Trophoblast cell (in vitro differentiated cells and primary cell): ENCODE data around the gene TWIST2. TPM values are rescaled to one million over a fixed set of nuclear protein-coding genes. Genes with fewer than 3 reads are reported as not detected.

Experiments used
- DNase-seq, 2 donors: peaks; one replicate each; pipeline ENCODE4 v3.0.0-alpha.2; 2016
- H2AFZ ChIP-seq: 2 replicates; pipeline ENCODE4 v1.6.1; 2013; ENCODE audit warnings: low read length, moderate library complexity, mild to moderate bottlenecking; ENCODE audit not compliant: insufficient read depth, poor library complexity
- H2AK5ac ChIP-seq: 2 replicates; pipeline ENCODE4 v1.6.1; 2013; ENCODE audit warnings: mild to moderate bottlenecking, low read length
- H2BK120ac ChIP-seq: 2 replicates; pipeline ENCODE4 v1.6.1; 2013; ENCODE audit warnings: low read length, mild to moderate bottlenecking, moderate library complexity; ENCODE audit not compliant: insufficient read depth, poor library complexity
- H2BK12ac ChIP-seq: 2 replicates; pipeline ENCODE4 v1.6.1; 2013; ENCODE audit warnings: mild to moderate bottlenecking, low read length, moderate library complexity
- H2BK5ac ChIP-seq: 2 replicates; pipeline ENCODE4 v1.6.1; 2013; ENCODE audit warnings: low read length, low read depth, moderate library complexity, mild to moderate bottlenecking; ENCODE audit not compliant: poor library complexity
- H3K14ac ChIP-seq: 2 replicates; pipeline ENCODE4 v1.6.1; 2013; ENCODE audit warnings: mild to moderate bottlenecking, low read length
- H3K18ac ChIP-seq: 2 replicates; pipeline ENCODE4 v1.6.1; 2013; ENCODE audit warnings: mild to moderate bottlenecking, low read length
- H3K23ac ChIP-seq: 2 replicates; pipeline ENCODE4 v1.6.1; 2013; ENCODE audit warnings: low read length
- H3K27ac ChIP-seq: 2 replicates; pipeline ENCODE4 v1.5.1; 2013; ENCODE audit warnings: low read depth, mild to moderate bottlenecking, inconsistent platforms, low read length, moderate library complexity
- H3K27me3 ChIP-seq: 2 replicates; pipeline ENCODE4 v1.6.1; 2013; ENCODE audit warnings: inconsistent platforms, mild to moderate bottlenecking, low read length, moderate library complexity; ENCODE audit not compliant: insufficient read depth
- H3K36me3 ChIP-seq, 2 experiments: 1 replicate in 1 of 2; 2 replicates in 1 of 2; pipeline ENCODE4 v1.6.1; 2013; ENCODE audit warnings: low read length in 2 of 2, mild to moderate bottlenecking in 2 of 2, moderate library complexity in 1 of 2; ENCODE audit not compliant: insufficient read depth in 2 of 2, control insufficient read depth in 1 of 2
- H3K4ac ChIP-seq: 2 replicates; pipeline ENCODE4 v1.6.1; 2013; ENCODE audit warnings: low read depth, mild to moderate bottlenecking, low read length, moderate library complexity
- H3K4me1 ChIP-seq, 2 experiments: 1 replicate in 1 of 2; 2 replicates in 1 of 2; pipeline ENCODE4 v1.6.1; 2013; ENCODE audit warnings: low read length in 2 of 2, mild to moderate bottlenecking in 2 of 2, moderate library complexity in 1 of 2; ENCODE audit not compliant: insufficient read depth in 2 of 2, control insufficient read depth in 1 of 2
- H3K4me2 ChIP-seq: 2 replicates; pipeline ENCODE4 v1.6.1; 2013; ENCODE audit warnings: inconsistent platforms, mild to moderate bottlenecking, low read length, moderate library complexity
- H3K4me3 ChIP-seq: 2 replicates; pipeline ENCODE4 v1.5.1; 2013; ENCODE audit warnings: mild to moderate bottlenecking, low read depth, low read length, inconsistent platforms
- H3K79me1 ChIP-seq: one replicate; pipeline ENCODE4 v1.6.1; 2013; ENCODE audit warnings: low read length
- H3K79me2 ChIP-seq: 2 replicates; pipeline ENCODE4 v1.6.1; 2013; ENCODE audit warnings: low read length, mild to moderate bottlenecking; ENCODE audit not compliant: control insufficient read depth, insufficient read depth, poor library complexity
- H3K9ac ChIP-seq: 2 replicates; pipeline ENCODE4 v1.6.1; 2013; ENCODE audit warnings: mild to moderate bottlenecking, low read length
- H3K9me3 ChIP-seq: 2 replicates; pipeline ENCODE4 v1.6.1; 2013; ENCODE audit warnings: low read depth, mild to moderate bottlenecking, control low read depth, inconsistent platforms, low read length; ENCODE audit not compliant: insufficient read depth
- H4K12ac ChIP-seq: 2 replicates; pipeline ENCODE4 v1.6.1; 2013; ENCODE audit warnings: low read depth, mild to moderate bottlenecking, low read length, moderate library complexity
- H4K8ac ChIP-seq: 2 replicates; pipeline ENCODE4 v1.6.1; 2013; ENCODE audit warnings: low read depth, mild to moderate bottlenecking, low read length, moderate library complexity
- H4K91ac ChIP-seq: one replicate; pipeline ENCODE4 v1.6.1; 2013; ENCODE audit warnings: low read depth, mild to moderate bottlenecking, low read length, moderate library complexity
- WGBS: extraction: QIAGEN DNeasy Blood & Tissue Kit; methylation state at CpG from one replicate; pipeline ENCODE4 v1.1.7; 2013; ENCODE audit warnings: missing lambda C conversion rate; ENCODE audit not compliant: insufficient read length, insufficient coverage; ENCODE audit errors: extremely low coverage; 5-methylcytosine and 5-hydroxymethylcytosine counted together
- polyA plus RNA-seq: library from polyadenylated mRNA; stranded (reverse); fragments of 200-250 nt; gene quantifications from 2 replicates; pipeline ENCODE4 v1.2.3, GENCODE V29; 2013

The TWIST2 gene
- 26.0 and 27.7 TPM in 2 replicates for polyA plus RNA-seq

DNA sequence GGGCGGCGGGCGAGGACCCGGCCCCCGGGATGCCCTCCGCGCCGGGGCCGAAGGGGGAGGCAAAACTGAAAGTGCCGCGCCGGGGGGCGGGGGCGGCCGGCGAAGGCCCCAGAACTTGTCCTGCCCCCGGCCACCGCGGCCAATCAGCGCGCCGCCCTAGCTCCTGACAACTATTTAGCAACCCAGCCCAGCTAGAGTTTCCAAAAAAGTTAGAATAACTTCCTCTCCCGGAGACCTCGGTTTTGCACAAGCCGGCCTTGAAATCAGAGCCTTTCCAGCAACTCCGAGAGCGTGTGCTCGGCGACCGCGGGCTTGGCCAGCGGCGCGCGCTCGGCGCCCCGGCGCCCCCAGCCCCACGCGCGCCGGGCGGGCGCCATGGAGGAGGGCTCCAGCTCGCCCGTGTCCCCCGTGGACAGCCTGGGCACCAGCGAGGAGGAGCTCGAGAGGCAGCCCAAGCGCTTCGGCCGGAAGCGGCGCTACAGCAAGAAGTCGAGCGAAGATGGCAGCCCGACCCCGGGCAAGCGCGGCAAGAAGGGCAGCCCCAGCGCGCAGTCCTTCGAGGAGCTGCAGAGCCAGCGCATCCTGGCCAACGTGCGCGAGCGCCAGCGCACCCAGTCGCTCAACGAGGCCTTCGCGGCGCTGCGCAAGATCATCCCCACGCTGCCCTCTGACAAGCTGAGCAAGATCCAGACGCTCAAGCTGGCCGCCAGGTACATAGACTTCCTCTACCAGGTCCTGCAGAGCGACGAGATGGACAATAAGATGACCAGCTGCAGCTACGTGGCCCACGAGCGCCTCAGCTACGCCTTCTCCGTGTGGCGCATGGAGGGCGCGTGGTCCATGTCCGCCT lies at the start of gene TWIST2:
TWIST2 (plus strand) TSS at position 245 of the 850 bp plus-strand sequence; CDS start at position 376, 131 bp downstream.
- no CpG with 5 or more reads among the region's 90 CpGs for WGBS
- peaks cover 2% of the 10 kb centered on the region for H3K9me3 ChIP-seq
- H2AFZ ChIP-seq: peak within 1 kb of the TSS; percentile 62
- H3K14ac ChIP-seq: no peak within 1 kb of the TSS
- peak within 1 kb of the TSS; percentile 59 for H3K4me3 ChIP-seq
- no peak within 1 kb of the TSS for H3K27ac ChIP-seq
- no peaks in the 10 kb centered on the region for H3K79me1 ChIP-seq
- H4K91ac ChIP-seq: no peak within 1 kb of the TSS
- H3K9ac ChIP-seq: no peak within 1 kb of the TSS
- H3K79me2 ChIP-seq: no peaks in the 10 kb centered on the region
- peaks cover 44% of the 10 kb centered on the region for H3K27me3 ChIP-seq
- H3K23ac ChIP-seq: no peak within 1 kb of the TSS
- H4K8ac ChIP-seq: no peak within 1 kb of the TSS
- H3K4me1 ChIP-seq: peaks cover 10 to 13% of the 10 kb centered on the region in 2 experiments
- peak in 1 of 2 donors; percentile 15 for DNase-seq
- H2BK12ac ChIP-seq: no peak within 1 kb of the TSS
- no peaks in the 10 kb centered on the region for H3K36me3 ChIP-seq
- no peak within 1 kb of the TSS for H2AK5ac ChIP-seq
- no peak within 1 kb of the TSS for H3K4ac ChIP-seq
- H2BK120ac ChIP-seq: no peak within 1 kb of the TSS
- H3K18ac ChIP-seq: no peak within 1 kb of the TSS
- peak within 1 kb of the TSS; percentile 67 for H3K4me2 ChIP-seq
- no peak within 1 kb of the TSS for H2BK5ac ChIP-seq
- no peak within 1 kb of the TSS for H4K12ac ChIP-seq

DNA sequence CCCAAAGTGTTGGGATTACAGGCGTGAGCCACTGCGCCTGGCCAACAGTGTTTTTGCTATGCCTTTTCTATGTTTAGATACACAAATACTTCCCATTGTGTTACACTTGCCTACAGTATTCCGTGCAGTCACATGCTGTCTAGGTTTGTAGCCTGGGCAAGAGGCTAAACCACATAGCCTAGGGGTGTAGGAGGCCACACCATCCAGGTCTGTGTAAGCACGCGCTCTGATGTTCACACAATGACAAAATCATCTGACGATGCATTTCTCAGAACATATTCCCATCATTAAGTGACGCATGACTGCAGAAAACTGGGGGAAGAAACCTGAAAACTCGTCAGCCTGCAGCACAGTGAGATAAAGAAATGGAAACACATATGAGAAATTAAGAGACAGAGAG lies 46.1 kb upstream of the TWIST2 start:
- H3K14ac ChIP-seq: no peak overlapping the region
- no peak overlapping the region for H3K23ac ChIP-seq
- H3K4ac ChIP-seq: no peak overlapping the region
- no peak overlapping the region for H2BK120ac ChIP-seq
- no peak overlapping the region for H3K9ac ChIP-seq
- H3K9me3 ChIP-seq: peaks cover 13% of the 10 kb centered on the region
- no peak overlapping the region for H3K4me3 ChIP-seq
- H3K18ac ChIP-seq: no peak overlapping the region
- H3K27me3 ChIP-seq: no peaks in the 10 kb centered on the region
- H2AFZ ChIP-seq: no peak overlapping the region
- no CpG with 5 or more reads among the region's 8 CpGs for WGBS
- H3K4me2 ChIP-seq: no peak overlapping the region
- no peak overlapping the region for H4K8ac ChIP-seq
- no peaks in the 10 kb centered on the region for H3K79me1 ChIP-seq
- H3K79me2 ChIP-seq: no peaks in the 10 kb centered on the region
- no peaks in the 10 kb centered on the region for H3K36me3 ChIP-seq
- H2BK12ac ChIP-seq: no peak overlapping the region
- no peak for DNase-seq
- no peak overlapping the region for H2AK5ac ChIP-seq
- no peaks in the 10 kb centered on the region for H3K4me1 ChIP-seq
- no peak overlapping the region for H3K27ac ChIP-seq
- H4K12ac ChIP-seq: no peak overlapping the region
- no peak overlapping the region for H4K91ac ChIP-seq
- H2BK5ac ChIP-seq: no peak overlapping the region

DNA sequence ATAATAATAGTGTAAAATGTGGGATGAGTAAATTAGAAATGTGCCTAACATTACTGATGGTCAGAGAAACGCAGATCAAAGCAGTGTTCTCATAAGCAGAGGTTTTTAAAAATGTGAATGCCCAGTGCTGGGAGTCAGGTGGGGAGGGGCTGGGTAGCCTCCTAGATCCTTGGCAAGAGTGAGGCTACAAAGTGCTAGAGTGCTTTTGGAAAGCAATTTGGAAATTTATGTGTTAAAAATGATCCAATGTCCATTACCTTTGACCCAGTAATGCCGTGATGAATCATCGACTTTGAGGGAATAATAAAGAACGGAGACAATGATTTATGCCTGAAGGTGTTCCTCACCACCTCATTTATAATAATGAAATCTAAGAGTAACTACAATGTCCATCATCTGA lies 44.9 kb upstream of the TWIST2 start:
- Histone ChIP-seq H3K27me3 (no peaks in the 10 kb centered on the region), H3K27ac (no peak overlapping the region), H2AK5ac (no peak overlapping the region), H3K23ac (no peak overlapping the region), H3K4me1 (no peaks in the 10 kb centered on the region), H2BK12ac (no peak overlapping the region), H3K4ac (no peak overlapping the region), H3K36me3 (no peaks in the 10 kb centered on the region), H3K14ac (no peak overlapping the region), H4K12ac (no peak overlapping the region), H3K79me2 (no peaks in the 10 kb centered on the region), H3K79me1 (no peaks in the 10 kb centered on the region), H3K4me2 (no peak overlapping the region), H2BK5ac (no peak overlapping the region), H2AFZ (no peak overlapping the region), H4K91ac (no peak overlapping the region), H2BK120ac (no peak overlapping the region), H4K8ac (no peak overlapping the region), H3K9ac (no peak overlapping the region), H3K4me3 (no peak overlapping the region), H3K9me3 (peaks cover 12% of the 10 kb centered on the region), H3K18ac (no peak overlapping the region)
- no peak for DNase-seq
- WGBS: no CpG with 5 or more reads among the region's 4 CpGs

DNA sequence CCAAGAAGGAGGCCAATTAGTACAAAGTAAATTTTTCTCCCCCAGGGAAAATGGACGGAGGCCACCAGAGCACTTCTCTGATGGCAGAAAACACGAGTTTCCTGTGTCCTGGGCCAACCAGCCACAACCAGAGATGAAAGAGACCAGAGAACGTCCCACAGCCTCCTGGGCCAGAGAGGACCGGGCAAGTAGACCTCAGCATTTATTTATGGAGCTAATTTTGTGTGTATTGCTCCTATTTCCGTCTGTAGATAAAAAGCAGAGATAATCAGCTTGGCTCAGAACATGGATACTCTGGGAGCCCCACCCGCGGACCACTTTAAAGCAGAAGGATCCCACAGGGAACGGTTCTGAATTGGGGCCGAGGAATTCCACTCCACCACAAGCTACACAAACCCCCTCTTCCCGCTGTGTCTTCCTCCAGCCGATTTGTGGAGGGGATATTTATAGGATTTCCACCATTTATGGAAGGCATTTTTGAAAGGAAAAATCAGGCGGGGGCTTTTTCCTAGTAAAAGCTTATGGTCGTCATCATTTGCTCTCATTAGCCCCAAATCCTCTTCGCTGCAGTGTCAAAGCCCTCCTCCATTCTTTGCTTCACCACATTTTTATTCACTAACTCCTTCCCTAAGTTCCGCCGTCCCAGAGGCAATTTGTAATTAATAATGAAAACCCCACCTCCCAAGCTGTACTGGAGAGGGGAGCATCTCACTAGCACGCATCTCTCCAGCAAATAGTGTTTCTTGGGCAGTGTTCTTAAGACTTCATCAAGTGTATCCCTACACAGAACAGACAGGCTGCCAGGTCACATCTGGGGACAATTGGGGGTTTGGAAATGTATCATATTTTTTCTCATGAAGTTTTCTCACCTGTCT lies 43.7 kb upstream of the TWIST2 start:
- Histone ChIP-seq H3K18ac (no peak overlapping the region), H3K4me3 (no peak overlapping the region), H3K27me3 (no peaks in the 10 kb centered on the region), H3K4ac (no peak overlapping the region), H2AK5ac (no peak overlapping the region), H4K12ac (no peak overlapping the region), H3K9me3 (peaks cover 12% of the 10 kb centered on the region), H2AFZ (no peak overlapping the region), H3K36me3 (no peaks in the 10 kb centered on the region), H4K8ac (no peak overlapping the region), H3K9ac (no peak overlapping the region), H3K14ac (no peak overlapping the region), H3K27ac (no peak overlapping the region), H4K91ac (no peak overlapping the region), H3K4me2 (no peak overlapping the region), H3K4me1 (no peaks in the 10 kb centered on the region), H3K79me2 (no peaks in the 10 kb centered on the region), H3K79me1 (no peaks in the 10 kb centered on the region), H3K23ac (no peak overlapping the region), H2BK5ac (no peak overlapping the region), H2BK120ac (no peak overlapping the region), H2BK12ac (no peak overlapping the region)
- WGBS: no CpG with 5 or more reads among the region's 17 CpGs
- no peak for DNase-seq
